Measurements from ENCODE around the gene C22orf23. TPM values are rescaled to one million over a fixed set of nuclear protein-coding genes. Genes with fewer than 3 reads are reported as not detected.
A peak's percentile ranks its signal among the peaks of the same experiment; 100 is the strongest.

C22orf23 gene
- total and polyA plus RNA-seq, 12 donors: 0.17 to 1.1 (median 0.50) TPM

- no peaks in the 10 kb centered on the region for H3K27me3 ChIP-seq
- intact Hi-C loops (cut with DNase I): no loop called here
- WGBS, 2 donors: 87 to 94% methylated on average over 14 of the region's 14 CpGs
- peaks cover 0 to 10% (median 0%) of the 10 kb centered on the region in 9 donors for H3K4me1 ChIP-seq
- no peak overlapping the region for H3K27ac ChIP-seq
- no peak for DNase-seq
- peak in 2 of 8 donors; percentile 10 to 25 for ATAC-seq
- H3K4me3 ChIP-seq: no peak overlapping the region
- TF ChIP-seq, protein P1, sequence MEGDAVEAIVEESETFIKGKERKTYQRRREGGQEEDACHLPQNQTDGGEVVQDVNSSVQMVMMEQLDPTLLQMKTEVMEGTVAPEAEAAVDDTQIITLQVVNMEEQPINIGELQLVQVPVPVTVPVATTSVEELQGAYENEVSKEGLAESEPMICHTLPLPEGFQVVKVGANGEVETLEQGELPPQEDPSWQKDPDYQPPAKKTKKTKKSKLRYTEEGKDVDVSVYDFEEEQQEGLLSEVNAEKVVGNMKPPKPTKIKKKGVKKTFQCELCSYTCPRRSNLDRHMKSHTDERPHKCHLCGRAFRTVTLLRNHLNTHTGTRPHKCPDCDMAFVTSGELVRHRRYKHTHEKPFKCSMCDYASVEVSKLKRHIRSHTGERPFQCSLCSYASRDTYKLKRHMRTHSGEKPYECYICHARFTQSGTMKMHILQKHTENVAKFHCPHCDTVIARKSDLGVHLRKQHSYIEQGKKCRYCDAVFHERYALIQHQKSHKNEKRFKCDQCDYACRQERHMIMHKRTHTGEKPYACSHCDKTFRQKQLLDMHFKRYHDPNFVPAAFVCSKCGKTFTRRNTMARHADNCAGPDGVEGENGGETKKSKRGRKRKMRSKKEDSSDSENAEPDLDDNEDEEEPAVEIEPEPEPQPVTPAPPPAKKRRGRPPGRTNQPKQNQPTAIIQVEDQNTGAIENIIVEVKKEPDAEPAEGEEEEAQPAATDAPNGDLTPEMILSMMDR (IDR thresholded peaks at IDR 0.05): no peak
- no peaks in the 10 kb centered on the region for H3K9me3 ChIP-seq
- H3K36me3 ChIP-seq: peaks cover 0 to 15% (median 0%) of the 10 kb centered on the region in 9 donors
Measured at GRCh38 chr22:37989146-37990045, 36.0 kb upstream of the C22orf23 start.

- ATAC-seq: no peak
- H3K4me3 ChIP-seq: no peak overlapping the region
- TF ChIP-seq, protein P1 (IDR thresholded peaks at IDR 0.05): no peak
- peaks cover 0 to 13% (median 0%) of the 10 kb centered on the region in 9 donors for H3K4me1 ChIP-seq
- H3K27ac ChIP-seq: no peak overlapping the region
- WGBS, 2 donors: 86 to 91% methylated on average over 6 to 7 of the region's 7 CpGs
- no peaks in the 10 kb centered on the region for H3K9me3 ChIP-seq
- H3K27me3 ChIP-seq: no peaks in the 10 kb centered on the region
- H3K36me3 ChIP-seq: peaks cover 0 to 15% (median 0%) of the 10 kb centered on the region in 9 donors
- intact Hi-C loops (cut with DNase I): no loop called here
- no peak for DNase-seq
Measured at GRCh38 chr22:37986371-37986770, 33.0 kb upstream of the C22orf23 start.

- intact Hi-C loops (cut with DNase I): no loop called here
- H3K4me1 ChIP-seq: peaks cover 0 to 19% (median 2%) of the 10 kb centered on the region in 9 donors
- no peak overlapping the region for H3K4me3 ChIP-seq
- ATAC-seq (no peak), DNase-seq (no peak)
- TF ChIP-seq, protein P1 (IDR thresholded peaks at IDR 0.05): no peak
- 88 to 92% methylated on average over 27 of the region's 27 CpGs for WGBS, 2 donors
- no peaks in the 10 kb centered on the region for H3K9me3 ChIP-seq
- no peak overlapping the region for H3K27ac ChIP-seq
- H3K27me3 ChIP-seq: no peaks in the 10 kb centered on the region
- peaks cover 0 to 15% (median 0%) of the 10 kb centered on the region in 9 donors for H3K36me3 ChIP-seq
Measured at GRCh38 chr22:37985751-37986281, 32.4 kb upstream of the C22orf23 start.

GRCh38 chr22:37985050-37985585 is 31.7 kb upstream of the C22orf23 start:
- peaks cover 0 to 15% (median 0%) of the 10 kb centered on the region in 9 donors for H3K36me3 ChIP-seq
- TF ChIP-seq, protein P1 (IDR thresholded peaks at IDR 0.05): no peak
- H3K4me3 ChIP-seq: no peak overlapping the region
- no peaks in the 10 kb centered on the region for H3K27me3 ChIP-seq
- H3K27ac ChIP-seq: no peak overlapping the region
- WGBS, 2 donors: 86 to 89% methylated on average over 9 of the region's 9 CpGs
- DNase-seq (no peak), ATAC-seq (no peak)
- intact Hi-C loops (cut with DNase I): no loop called here
- H3K9me3 ChIP-seq: no peaks in the 10 kb centered on the region
- H3K4me1 ChIP-seq: peaks cover 0 to 16% (median 2%) of the 10 kb centered on the region in 9 donors
